LHCN-M2 (cell line): Measurements from ENCODE around the gene TCF4. TPM values are rescaled to one million over a fixed set of nuclear protein-coding genes. Genes with fewer than 3 reads are reported as not detected.

Source experiments
- DNase-seq: peaks from one replicate; pipeline ENCODE4 v3.0.0-alpha.2; 2012; ENCODE audit warnings: low read depth
- total RNA-seq: library from RNA; depleted of rRNA; stranded (reverse); fragments of >200 nt; gene quantifications from 2 replicates; pipeline ENCODE4 v1.2.3, GENCODE V29; 2014

TCF4 gene
- total RNA-seq, 1 experiment from 2014 or later, result 33.0 TPM

GRCh38 chr18:55301824-55302166 is 286.2 kb downstream of the TCF4 start:
- no peak for DNase-seq

- no peak for DNase-seq
These were observed 287.0 kb downstream of the TCF4 start for GRCh38 chr18:55300936-55301531.

- no peak for DNase-seq
These were observed 287.5 kb downstream of the TCF4 start for GRCh38 chr18:55300421-55300935.

- no peak for DNase-seq
These were observed 291.2 kb downstream of the TCF4 start for GRCh38 chr18:55296778-55297177.

- DNase-seq, result no peak
These were observed 291.9 kb downstream of the TCF4 start for GRCh38 chr18:55296115-55296514.

GRCh38 chr18:55290898-55291297 is 297.1 kb downstream of the TCF4 start:
- DNase-seq, result peak; percentile 26

- DNase-seq, result no peak
These were observed 298.2 kb downstream of the TCF4 start for GRCh38 chr18:55289775-55290174.

GRCh38 chr18:55289048-55289447 is 298.9 kb downstream of the TCF4 start:
- no peak for DNase-seq

GRCh38 chr18:55287935-55288868 is 299.8 kb downstream of the TCF4 start:
- DNase-seq, result no peak

GRCh38 chr18:55287149-55287806 is 300.7 kb downstream of the TCF4 start:
- DNase-seq, result no peak

GRCh38 chr18:55286257-55286825 is 301.7 kb downstream of the TCF4 start:
- DNase-seq, result no peak

- no peak for DNase-seq
These were observed 303.4 kb downstream of the TCF4 start for GRCh38 chr18:55284614-55285013.

- no peak for DNase-seq
These were observed 304.7 kb downstream of the TCF4 start for GRCh38 chr18:55283309-55283708.

GRCh38 chr18:55280503-55280902 is 307.5 kb downstream of the TCF4 start:
- DNase-seq, result peak; percentile 49

- DNase-seq, result peak; percentile 91
These were observed 312.7 kb downstream of the TCF4 start for GRCh38 chr18:55275039-55275901.

- DNase-seq, result peak; percentile 77
These were observed 315.3 kb downstream of the TCF4 start for GRCh38 chr18:55272510-55273243.

GRCh38 chr18:55269622-55270021 is 318.4 kb downstream of the TCF4 start:
- no peak for DNase-seq

GRCh38 chr18:55268628-55269275 is 319.2 kb downstream of the TCF4 start:
- no peak for DNase-seq

GRCh38 chr18:55268151-55268601 is 319.8 kb downstream of the TCF4 start:
- DNase-seq, result no peak

- DNase-seq, result no peak
These were observed 321.0 kb downstream of the TCF4 start for GRCh38 chr18:55266981-55267380.
